Measurements from ENCODE around the gene SIGLEC12.
"Not testable (repeated sequence)": the region's sequence is repeated elsewhere in the genome, so short reads cannot be mapped to it uniquely, and the experiment has no call there.

Gene SIGLEC12

DNA sequence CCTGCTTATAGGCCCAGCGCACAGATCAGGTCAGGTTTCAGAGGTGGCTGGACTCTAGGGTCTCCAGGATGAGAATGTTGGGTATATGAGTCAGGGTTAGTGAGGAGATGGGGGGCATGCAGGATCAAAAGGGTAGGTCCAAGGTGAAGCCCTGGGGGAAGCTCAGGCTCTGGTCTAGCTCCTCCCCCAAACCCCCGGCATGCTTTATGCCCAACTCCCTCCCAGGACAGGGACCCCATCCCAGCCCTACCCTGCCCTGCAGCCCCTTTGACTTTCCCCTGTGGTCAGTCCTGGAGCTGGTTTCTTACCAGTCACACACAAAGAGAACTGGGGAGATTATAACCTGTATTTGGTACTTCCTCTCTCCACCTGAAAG, 33.1 kb downstream of the SIGLEC12 start:
- Histone ChIP-seq H3K36me3 (ENCODE audit: insufficient read depth, low read length) (no peaks in the 10 kb centered on the region), H3K79me2 (ENCODE audit: control insufficient read depth, insufficient read depth, low read length, unreplicated experiment) (no peaks in the 10 kb centered on the region), H2AFZ (ENCODE audit: low read length, unreplicated experiment) (no peak overlapping the region), H3K4me1 (ENCODE audit: control insufficient read depth, insufficient read depth, low read length, unreplicated experiment) (no peaks in the 10 kb centered on the region), H3K27me3 (ENCODE audit: insufficient read depth, low read length) (peaks cover 26% of the 10 kb centered on the region), H3K27ac (ENCODE audit: low read depth, low read length) (no peak overlapping the region), H3K4me3 (ENCODE audit: low read depth, low read length) (no peak overlapping the region)

DNA sequence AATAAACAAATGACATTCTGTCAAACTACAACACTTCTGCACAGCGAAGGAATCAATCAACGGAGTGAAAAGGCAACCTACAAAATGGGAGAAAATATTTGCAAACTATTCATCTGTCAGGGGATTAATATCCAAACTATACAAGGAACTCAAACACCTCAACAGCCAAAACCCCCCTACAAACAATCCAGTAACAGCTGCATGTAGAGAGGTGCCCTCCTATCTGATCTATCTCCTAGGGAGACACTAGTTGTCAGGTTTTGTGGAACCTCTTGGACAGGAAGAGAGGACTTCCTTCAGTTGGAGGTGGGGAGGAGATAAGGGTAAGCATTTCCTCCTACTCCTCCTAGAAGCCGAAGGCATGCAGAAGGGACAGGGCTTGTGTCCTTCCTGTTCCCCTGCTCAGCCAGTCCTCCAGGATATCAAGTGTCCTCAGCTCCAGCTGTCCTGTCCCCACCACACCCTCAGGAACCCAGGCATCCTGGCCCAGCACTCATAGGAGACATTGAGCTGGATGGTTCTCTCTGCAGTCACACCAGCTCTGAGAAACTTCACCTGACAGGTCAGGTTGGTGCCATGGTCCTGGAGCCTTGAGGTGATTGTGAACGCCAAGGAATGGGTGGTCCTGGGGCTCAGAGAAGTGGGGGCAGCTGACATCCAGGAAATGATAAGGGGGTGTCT, 33.6 kb downstream of the SIGLEC12 start:
- H2AFZ ChIP-seq (ENCODE audit: low read length, unreplicated experiment), result no peak overlapping the region
- H3K4me3 ChIP-seq (ENCODE audit: low read depth, low read length), result no peak overlapping the region
- peaks cover 29% of the 10 kb centered on the region for H3K27me3 ChIP-seq (ENCODE audit: insufficient read depth, low read length)

GRCh38 chr19:51466723-51467122, 34.9 kb downstream of the SIGLEC12 start:
- H3K79me2 ChIP-seq (ENCODE audit: control insufficient read depth, insufficient read depth, low read length, unreplicated experiment), result no peaks in the 10 kb centered on the region
- H2AFZ ChIP-seq (ENCODE audit: low read length, unreplicated experiment), result no peak overlapping the region
- no peak overlapping the region for H3K27ac ChIP-seq (ENCODE audit: low read depth, low read length)
- H3K4me3 ChIP-seq (ENCODE audit: low read depth, low read length), result no peak overlapping the region
- H3K27me3 ChIP-seq (ENCODE audit: insufficient read depth, low read length), result peaks cover 34% of the 10 kb centered on the region
- H3K4me1 ChIP-seq (ENCODE audit: control insufficient read depth, insufficient read depth, low read length, unreplicated experiment), result no peaks in the 10 kb centered on the region
- H3K36me3 ChIP-seq (ENCODE audit: insufficient read depth, low read length), result no peaks in the 10 kb centered on the region

More for the DNA sequence above, 33.6 kb downstream of the SIGLEC12 start:
- H3K27ac ChIP-seq (ENCODE audit: low read depth, low read length), result no peak overlapping the region
- H3K4me1 ChIP-seq (ENCODE audit: control insufficient read depth, insufficient read depth, low read length, unreplicated experiment), result no peaks in the 10 kb centered on the region
- no peaks in the 10 kb centered on the region for H3K79me2 ChIP-seq (ENCODE audit: control insufficient read depth, insufficient read depth, low read length, unreplicated experiment)
- no peaks in the 10 kb centered on the region for H3K36me3 ChIP-seq (ENCODE audit: insufficient read depth, low read length)

- H3K36me3 ChIP-seq (ENCODE audit: insufficient read depth, low read length); H3K4me1 ChIP-seq (ENCODE audit: control insufficient read depth, insufficient read depth, low read length, unreplicated experiment); H3K27ac ChIP-seq (ENCODE audit: low read depth, low read length); H2AFZ ChIP-seq (ENCODE audit: low read length, unreplicated experiment); H3K4me3 ChIP-seq (ENCODE audit: low read depth, low read length); H3K79me2 ChIP-seq (ENCODE audit: control insufficient read depth, insufficient read depth, low read length, unreplicated experiment): not testable (repeated sequence)
- peaks cover 34% of the 10 kb centered on the region for H3K27me3 ChIP-seq (ENCODE audit: insufficient read depth, low read length)
Observed at GRCh38 chr19:51463976-51464581, 37.5 kb downstream of the SIGLEC12 start.

GRCh38 chr19:51462681-51463080, 38.9 kb downstream of the SIGLEC12 start:
- Histone ChIP-seq H3K27me3 (ENCODE audit: insufficient read depth, low read length) (peaks cover 33% of the 10 kb centered on the region), H3K79me2 (ENCODE audit: control insufficient read depth, insufficient read depth, low read length, unreplicated experiment) (no peaks in the 10 kb centered on the region), H3K4me3 (ENCODE audit: low read depth, low read length) (no peak overlapping the region), H3K36me3 (ENCODE audit: insufficient read depth, low read length) (no peaks in the 10 kb centered on the region), H3K27ac (ENCODE audit: low read depth, low read length) (no peak overlapping the region), H3K4me1 (ENCODE audit: control insufficient read depth, insufficient read depth, low read length, unreplicated experiment) (no peaks in the 10 kb centered on the region), H2AFZ (ENCODE audit: low read length, unreplicated experiment) (no peak overlapping the region)

DNA sequence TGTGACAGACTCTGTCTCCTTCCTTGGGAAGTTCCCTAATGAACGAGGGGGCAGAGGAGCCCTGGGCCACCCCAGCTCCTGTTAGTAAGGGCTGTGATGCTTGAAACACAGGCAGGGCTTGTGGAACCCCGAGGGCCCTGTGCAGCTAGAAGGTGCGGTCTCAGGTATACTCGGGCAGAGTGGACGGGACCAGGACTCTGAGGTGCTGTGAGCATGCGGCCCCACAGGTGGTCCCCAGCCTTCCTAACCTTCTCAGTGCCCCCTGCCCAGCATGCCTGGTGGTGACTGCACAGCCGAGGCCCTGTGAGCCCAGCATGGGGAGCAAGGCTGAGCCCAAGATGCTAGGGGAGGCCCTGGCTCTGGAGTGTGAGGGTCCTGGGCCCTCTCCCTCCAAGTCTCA, 39.3 kb downstream of the SIGLEC12 start:
- no peaks in the 10 kb centered on the region for H3K79me2 ChIP-seq (ENCODE audit: control insufficient read depth, insufficient read depth, low read length, unreplicated experiment)
- peaks cover 30% of the 10 kb centered on the region for H3K27me3 ChIP-seq (ENCODE audit: insufficient read depth, low read length)
- H3K27ac ChIP-seq (ENCODE audit: low read depth, low read length), result no peak overlapping the region
- H3K4me1 ChIP-seq (ENCODE audit: control insufficient read depth, insufficient read depth, low read length, unreplicated experiment), result no peaks in the 10 kb centered on the region
- H3K4me3 ChIP-seq (ENCODE audit: low read depth, low read length), result no peak overlapping the region
- H3K36me3 ChIP-seq (ENCODE audit: insufficient read depth, low read length), result no peaks in the 10 kb centered on the region
- no peak overlapping the region for H2AFZ ChIP-seq (ENCODE audit: low read length, unreplicated experiment)

DNA sequence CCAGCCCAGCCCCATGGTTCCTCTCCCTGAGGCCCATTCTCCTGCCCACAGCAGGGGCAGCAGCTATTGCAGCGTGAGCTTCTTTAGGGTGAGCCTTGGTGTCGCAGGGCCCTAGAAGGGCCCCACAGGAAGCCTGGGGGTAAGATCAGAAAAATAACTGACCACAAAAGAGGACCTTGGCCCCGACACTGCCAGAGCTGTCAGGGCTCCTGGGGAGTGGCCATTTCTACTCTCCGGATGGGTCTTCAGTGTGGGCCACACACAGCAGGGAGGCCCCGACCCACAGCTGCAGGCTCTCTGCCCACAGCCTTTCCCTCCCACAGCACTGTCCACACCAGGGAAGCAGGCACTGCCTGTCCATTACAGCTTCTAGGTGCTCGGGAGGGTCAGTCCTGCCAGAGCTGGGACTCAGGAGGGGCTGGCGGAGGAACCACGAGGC, 39.9 kb downstream of the SIGLEC12 start:
- Histone ChIP-seq H3K27me3 (ENCODE audit: insufficient read depth, low read length) (peaks cover 24% of the 10 kb centered on the region), H3K79me2 (ENCODE audit: control insufficient read depth, insufficient read depth, low read length, unreplicated experiment) (no peaks in the 10 kb centered on the region), H3K27ac (ENCODE audit: low read depth, low read length) (no peak overlapping the region), H3K36me3 (ENCODE audit: insufficient read depth, low read length) (no peaks in the 10 kb centered on the region), H2AFZ (ENCODE audit: low read length, unreplicated experiment) (no peak overlapping the region), H3K4me1 (ENCODE audit: control insufficient read depth, insufficient read depth, low read length, unreplicated experiment) (no peaks in the 10 kb centered on the region), H3K4me3 (ENCODE audit: low read depth, low read length) (no peak overlapping the region)

GRCh38 chr19:51460164-51460992, 41.2 kb downstream of the SIGLEC12 start:
- peaks cover 19% of the 10 kb centered on the region for H3K27me3 ChIP-seq (ENCODE audit: insufficient read depth, low read length)
- H3K4me3 ChIP-seq (ENCODE audit: low read depth, low read length), result no peak overlapping the region

DNA sequence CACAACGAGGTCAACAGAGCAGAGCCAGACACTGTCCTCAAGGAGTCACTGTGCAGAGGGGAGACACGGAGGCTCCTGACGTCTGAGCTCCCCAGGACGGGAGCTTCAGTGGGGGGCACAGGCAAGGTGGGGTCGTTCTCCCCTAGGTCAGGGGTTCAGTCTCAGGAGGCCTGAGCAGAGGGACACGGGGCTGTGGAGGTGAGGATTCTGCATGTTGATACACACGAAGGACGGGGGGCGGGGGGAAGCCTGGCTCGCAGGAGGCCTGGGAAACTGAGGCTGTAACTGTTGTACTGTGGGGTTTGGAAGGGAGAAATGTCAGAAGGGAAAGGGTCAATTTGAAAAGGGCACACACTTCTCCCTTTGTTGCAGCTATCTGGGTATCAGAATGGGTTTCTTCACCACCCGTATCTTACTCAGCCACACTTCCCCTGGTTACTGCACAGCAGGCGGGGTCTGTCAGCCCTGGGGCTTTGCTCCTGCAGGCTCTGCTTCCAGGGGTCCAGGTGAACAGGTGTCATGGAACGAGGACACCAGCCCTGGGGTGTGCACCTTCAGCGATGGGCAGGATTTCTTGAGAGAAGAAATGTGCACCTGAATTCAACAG, 42.6 kb downstream of the SIGLEC12 start:
- no peak overlapping the region for H3K27ac ChIP-seq (ENCODE audit: low read depth, low read length)
- peaks cover 16% of the 10 kb centered on the region; the same call in 1 of the 2 replicates for H3K27me3 ChIP-seq (ENCODE audit: insufficient read depth, low read length)
- H3K4me3 ChIP-seq (ENCODE audit: low read depth, low read length), result no peak overlapping the region
- no peaks in the 10 kb centered on the region for H3K4me1 ChIP-seq (ENCODE audit: control insufficient read depth, insufficient read depth, low read length, unreplicated experiment)
- no peak overlapping the region for H2AFZ ChIP-seq (ENCODE audit: low read length, unreplicated experiment)
- H3K79me2 ChIP-seq (ENCODE audit: control insufficient read depth, insufficient read depth, low read length, unreplicated experiment), result no peaks in the 10 kb centered on the region
- H3K36me3 ChIP-seq (ENCODE audit: insufficient read depth, low read length), result no peaks in the 10 kb centered on the region

More at GRCh38 chr19:51460164-51460992, 41.2 kb downstream of the SIGLEC12 start:
- Histone ChIP-seq H3K79me2 (ENCODE audit: control insufficient read depth, insufficient read depth, low read length, unreplicated experiment) (no peaks in the 10 kb centered on the region), H3K36me3 (ENCODE audit: insufficient read depth, low read length) (no peaks in the 10 kb centered on the region), H2AFZ (ENCODE audit: low read length, unreplicated experiment) (no peak overlapping the region), H3K4me1 (ENCODE audit: control insufficient read depth, insufficient read depth, low read length, unreplicated experiment) (no peaks in the 10 kb centered on the region), H3K27ac (ENCODE audit: low read depth, low read length) (no peak overlapping the region)

DNA sequence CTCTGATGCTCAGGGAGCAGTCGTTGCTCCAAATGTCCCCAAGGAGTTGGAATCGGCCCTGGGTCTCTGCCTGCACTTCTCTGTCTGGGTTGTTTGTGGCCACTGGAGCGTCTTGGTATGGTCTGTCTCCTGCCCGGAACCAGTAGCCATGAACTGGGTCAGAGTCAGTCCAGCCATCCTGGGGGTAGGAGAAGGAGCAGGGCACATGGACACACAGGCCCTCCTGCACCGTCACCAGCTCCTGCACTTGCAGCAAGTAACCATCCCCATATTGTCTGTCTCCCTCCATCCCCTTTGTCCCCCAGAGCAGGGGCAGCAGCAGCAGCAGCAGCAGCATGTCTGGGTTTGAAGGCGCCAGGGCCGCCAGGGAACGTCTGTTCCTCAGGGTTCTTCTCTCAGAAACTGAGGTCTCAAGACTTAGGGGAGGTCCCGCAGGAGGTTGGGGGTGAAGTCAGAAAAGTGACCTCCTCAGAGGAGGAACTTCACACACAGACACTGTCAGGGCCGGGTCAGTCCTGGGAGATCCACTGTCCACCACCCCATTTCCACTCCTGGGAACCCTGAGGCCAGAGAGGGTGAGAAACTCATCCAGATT, 43.5 kb downstream of the SIGLEC12 start, which contains the start of gene SIGLEC8:
Gene SIGLEC8, minus strand, starts transcription at position 404 of the 595 bp plus-strand sequence. Its CDS starts 67 bp downstream, at position 337.
- Histone ChIP-seq H2AFZ (ENCODE audit: low read length, unreplicated experiment) (no peak within 1 kb of the TSS), H3K4me1 (ENCODE audit: control insufficient read depth, insufficient read depth, low read length, unreplicated experiment) (no peaks in the 10 kb centered on the region), H3K27me3 (ENCODE audit: insufficient read depth, low read length) (peaks cover 15% of the 10 kb centered on the region; the same call in 1 of the 2 replicates), H3K27ac (ENCODE audit: low read depth, low read length) (no peak within 1 kb of the TSS), H3K36me3 (ENCODE audit: insufficient read depth, low read length) (no peaks in the 10 kb centered on the region), H3K79me2 (ENCODE audit: control insufficient read depth, insufficient read depth, low read length, unreplicated experiment) (no peaks in the 10 kb centered on the region), H3K4me3 (ENCODE audit: low read depth, low read length) (no peak within 1 kb of the TSS)

Data from ACC112 (cell line).